Neural cell (in vitro differentiated cells): ENCODE data around the gene NOTCH2. TPM values are rescaled to one million over a fixed set of nuclear protein-coding genes. Genes with fewer than 3 reads are reported as not detected.

Source experiments
- H2AFZ ChIP-seq: fragments of 200-600, 300-800 bp; sonication (generic), shearing (Covaris generic); 2 replicates; pipeline ENCODE4 v1.6.0; 2014; ENCODE audit warnings: low read depth, mild to moderate bottlenecking, antibody characterized with exemption, low read length, moderate library complexity
- H3F3A ChIP-seq: fragments of 200-600 bp; shearing (Covaris generic); 2 replicates; pipeline ENCODE4 v1.6.1; 2016; ENCODE audit warnings: mild to moderate bottlenecking, moderate library complexity, mixed read lengths, antibody characterized with exemption, low read length; ENCODE audit not compliant: insufficient read depth, poor library complexity, severe bottlenecking
- H3K27ac ChIP-seq: fragments of 200-600, 300-800 bp; sonication (generic), shearing (Covaris generic); 2 replicates; pipeline ENCODE4 v1.5.1; 2014; ENCODE audit warnings: mild to moderate bottlenecking, low read length, moderate library complexity
- H3K27me3 ChIP-seq: fragments of 300-800, 200-600 bp; sonication (generic), shearing (Covaris generic); 2 replicates; pipeline ENCODE4 v1.6.0; 2014; ENCODE audit warnings: mild to moderate bottlenecking, low read depth, low read length, moderate library complexity; ENCODE audit not compliant: insufficient read depth
- H3K36me3 ChIP-seq: fragments of 300-800, 200-600 bp; sonication (generic), shearing (Covaris generic); 2 replicates; pipeline ENCODE4 v1.5.1; 2014; ENCODE audit warnings: mild to moderate bottlenecking, antibody characterized with exemption, low read length, moderate library complexity; ENCODE audit not compliant: insufficient read depth
- H3K4me2 ChIP-seq: fragments of 300-800, 200-600 bp; sonication (generic), shearing (Covaris generic); 2 replicates; pipeline ENCODE4 v1.6.0; 2014; ENCODE audit warnings: mild to moderate bottlenecking, low read length
- H3K4me3 ChIP-seq: fragments of 300-800, 200-600 bp; sonication (generic), shearing (Covaris generic); 2 replicates; pipeline ENCODE4 v1.5.1; 2014; ENCODE audit warnings: mild to moderate bottlenecking, low read length, moderate library complexity
- H3K79me2 ChIP-seq: fragments of 200-600 bp; shearing (Covaris generic); replicated peaks from 2 replicates; pipeline ENCODE4 v1.6.0; 2014; ENCODE audit warnings: mild to moderate bottlenecking, low read length, moderate library complexity; ENCODE audit not compliant: insufficient read depth
- H3K9ac ChIP-seq: fragments of 300-800, 200-600 bp; sonication (generic), shearing (Covaris generic); 2 replicates; pipeline ENCODE4 v1.6.1; 2016; ENCODE audit warnings: mild to moderate bottlenecking, low read length, mixed read lengths
- H3K9me2 ChIP-seq: fragments of 200-600 bp; shearing (Covaris generic); 2 replicates; pipeline ENCODE4 v1.6.1; 2016; ENCODE audit warnings: mild to moderate bottlenecking, low read length, mixed read lengths; ENCODE audit not compliant: insufficient read depth
- H3K9me3 ChIP-seq: fragments of 200-600, 300-800 bp; sonication (generic), shearing (Covaris generic); 2 replicates; pipeline ENCODE4 v1.6.1; 2016; ENCODE audit warnings: mild to moderate bottlenecking, mixed run types, low read length, moderate library complexity, mixed read lengths
- H4K20me1 ChIP-seq: fragments of 200-600 bp; shearing (Covaris generic); 2 replicates; pipeline ENCODE4 v1.6.1; 2016; ENCODE audit warnings: mild to moderate bottlenecking, mixed run types; ENCODE audit not compliant: insufficient read depth
- EP300 ChIP-seq: fragments of 450-650 bp; conservative IDR thresholded peaks from 2 replicates; pipeline ENCODE4 v1.6.1; 2014; ENCODE audit warnings: antibody characterized with exemption, mild to moderate bottlenecking, moderate library complexity; ENCODE audit not compliant: poor library complexity, severe bottlenecking
- EZH2 ChIP-seq: fragments of 200-600, 300-800 bp; shearing (Covaris generic), sonication (generic); IDR thresholded peaks from 2 replicates; pipeline ENCODE4 v1.6.1; 2014; ENCODE audit warnings: antibody characterized with exemption, low read length, borderline replicate concordance, mild to moderate bottlenecking; ENCODE audit not compliant: insufficient read depth, poor library complexity, severe bottlenecking
- MXI1 ChIP-seq: fragments of 450-650 bp; conservative IDR thresholded peaks from 2 replicates; pipeline ENCODE4 v1.6.1; 2014; ENCODE audit warnings: antibody characterized with exemption, mild to moderate bottlenecking; ENCODE audit not compliant: poor library complexity, severe bottlenecking
- POLR2AphosphoS5 ChIP-seq: IDR thresholded peaks from 2 replicates; pipeline ENCODE4 v1.6.1; 2012
- RAD21 ChIP-seq: fragments of 450-650 bp; conservative IDR thresholded peaks from 2 replicates; pipeline ENCODE4 v1.6.1; 2014; ENCODE audit warnings: antibody characterized with exemption, mild to moderate bottlenecking, moderate library complexity
- REST ChIP-seq: IDR thresholded peaks from 2 replicates; pipeline ENCODE4 v1.6.1; 2012; ENCODE audit warnings: borderline replicate concordance
- SMC3 ChIP-seq: fragments of 450-650 bp; conservative IDR thresholded peaks from 2 replicates; pipeline ENCODE4 v1.6.1; 2014; ENCODE audit warnings: antibody characterized with exemption, mild to moderate bottlenecking, moderate library complexity; ENCODE audit not compliant: poor library complexity
- TAF1 ChIP-seq: IDR thresholded peaks from 2 replicates; pipeline ENCODE4 v1.6.1; 2012; ENCODE audit warnings: low read depth
- polyA plus RNA-seq: library from polyadenylated mRNA; depleted of rRNA; stranded (reverse); fragments of >200 nt; gene quantifications from 2 replicates; pipeline ENCODE4 v1.2.3, GENCODE V29; 2014
- TF ChIP-seq, protein P1 (sequence below): fragments of 450-650 bp; IDR thresholded peaks from 2 replicates; pipeline ENCODE4 v1.5.1; 2014; ENCODE audit warnings: antibody characterized with exemption, mild to moderate bottlenecking, moderate library complexity; ENCODE audit not compliant: poor library complexity, severe bottlenecking

NOTCH2 gene
- polyA plus RNA-seq, 1 donor from 2014 or later = 0.73 TPM

DNA sequence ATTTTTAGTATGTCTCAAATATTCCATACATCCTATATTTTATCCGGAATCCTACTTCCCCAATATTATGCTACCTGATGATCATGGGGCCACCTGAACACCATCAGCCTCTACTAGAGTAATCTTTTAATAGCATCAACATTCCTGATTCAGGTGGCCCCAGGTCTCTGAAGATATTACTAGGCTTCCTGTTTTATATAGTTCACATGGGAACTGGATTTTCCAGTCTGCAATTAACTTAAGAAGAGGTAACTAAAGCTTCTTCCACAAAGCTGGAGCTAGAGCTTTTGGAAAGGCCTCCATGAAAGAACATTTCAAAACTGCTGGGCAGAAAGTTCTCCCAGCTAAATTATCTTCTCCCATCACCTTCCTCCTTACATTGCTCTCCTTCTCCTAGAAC lies 100.9 kb downstream of the NOTCH2 start:
- Histone ChIP-seq H3K27me3 (no peaks in the 10 kb centered on the region), H3K9ac (no peak overlapping the region), H3K79me2 (no peaks in the 10 kb centered on the region), H3K4me3 (no peak overlapping the region), H3K9me3 (no peaks in the 10 kb centered on the region), H2AFZ (no peak overlapping the region), H3F3A (no peaks in the 10 kb centered on the region), H4K20me1 (no peaks in the 10 kb centered on the region), H3K36me3 (no peaks in the 10 kb centered on the region), H3K4me2 (no peak overlapping the region), H3K9me2 (no peaks in the 10 kb centered on the region), H3K27ac (no peak overlapping the region)
- TF ChIP-seq, protein P1, sequence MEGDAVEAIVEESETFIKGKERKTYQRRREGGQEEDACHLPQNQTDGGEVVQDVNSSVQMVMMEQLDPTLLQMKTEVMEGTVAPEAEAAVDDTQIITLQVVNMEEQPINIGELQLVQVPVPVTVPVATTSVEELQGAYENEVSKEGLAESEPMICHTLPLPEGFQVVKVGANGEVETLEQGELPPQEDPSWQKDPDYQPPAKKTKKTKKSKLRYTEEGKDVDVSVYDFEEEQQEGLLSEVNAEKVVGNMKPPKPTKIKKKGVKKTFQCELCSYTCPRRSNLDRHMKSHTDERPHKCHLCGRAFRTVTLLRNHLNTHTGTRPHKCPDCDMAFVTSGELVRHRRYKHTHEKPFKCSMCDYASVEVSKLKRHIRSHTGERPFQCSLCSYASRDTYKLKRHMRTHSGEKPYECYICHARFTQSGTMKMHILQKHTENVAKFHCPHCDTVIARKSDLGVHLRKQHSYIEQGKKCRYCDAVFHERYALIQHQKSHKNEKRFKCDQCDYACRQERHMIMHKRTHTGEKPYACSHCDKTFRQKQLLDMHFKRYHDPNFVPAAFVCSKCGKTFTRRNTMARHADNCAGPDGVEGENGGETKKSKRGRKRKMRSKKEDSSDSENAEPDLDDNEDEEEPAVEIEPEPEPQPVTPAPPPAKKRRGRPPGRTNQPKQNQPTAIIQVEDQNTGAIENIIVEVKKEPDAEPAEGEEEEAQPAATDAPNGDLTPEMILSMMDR = no peak
- no peak for TF ChIP-seq MXI1
- TF ChIP-seq POLR2AphosphoS5 = no peak
- no peak for TF ChIP-seq EZH2
- TF ChIP-seq TAF1 = no peak
- TF ChIP-seq REST = no peak
- TF ChIP-seq RAD21 = no peak
- no peak for TF ChIP-seq SMC3
- no peak for TF ChIP-seq EP300

DNA sequence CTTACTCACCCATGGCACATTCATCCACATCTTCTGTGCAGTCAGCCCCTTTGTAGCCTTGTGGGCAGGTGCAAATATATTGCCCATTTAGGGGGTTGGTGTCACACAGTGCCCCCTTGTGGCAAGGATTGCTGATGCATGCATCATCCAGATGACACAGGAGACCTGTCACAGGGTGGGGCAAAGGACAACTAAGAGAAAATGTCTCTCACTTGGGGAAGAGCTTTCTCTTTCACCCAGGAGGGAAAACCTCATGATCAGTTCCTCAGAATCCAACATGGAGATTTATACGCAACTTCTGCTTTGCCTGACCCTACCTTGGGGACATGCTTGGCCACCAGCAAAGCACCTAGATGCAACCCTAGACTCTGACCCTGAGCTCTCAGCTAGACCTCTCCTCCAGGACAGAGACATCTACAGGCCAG lies 101.4 kb downstream of the NOTCH2 start:
- no peaks in the 10 kb centered on the region for H3K36me3 ChIP-seq
- no peak overlapping the region for H3K4me2 ChIP-seq
- H3K79me2 ChIP-seq = no peaks in the 10 kb centered on the region
- no peak overlapping the region for H2AFZ ChIP-seq
- H3K9me2 ChIP-seq = no peaks in the 10 kb centered on the region
- no peaks in the 10 kb centered on the region for H3K9me3 ChIP-seq
- no peaks in the 10 kb centered on the region for H4K20me1 ChIP-seq
- no peak overlapping the region for H3K4me3 ChIP-seq
- TF ChIP-seq, protein P1 = peak; percentile 27
- TF ChIP-seq POLR2AphosphoS5 = no peak
- no peak overlapping the region for H3K9ac ChIP-seq
- H3K27me3 ChIP-seq = no peaks in the 10 kb centered on the region
- H3F3A ChIP-seq = no peaks in the 10 kb centered on the region
- H3K27ac ChIP-seq = no peak overlapping the region
